Hepatocyte (in vitro differentiated cells): ENCODE measurements around the gene FILIP1.

Experiments used
- EZH2 ChIP-seq: fragments of 200-600 bp; sonication (generic); IDR thresholded peaks from 2 replicates; pipeline ENCODE4 v1.6.1; 2016; ENCODE audit warnings: antibody characterized with exemption, mild to moderate bottlenecking, borderline replicate concordance
- EZH2phosphoT487 ChIP-seq: fragments of 200-600 bp; sonication (generic); IDR thresholded peaks from one replicate; pipeline ENCODE4 v1.6.1; 2018; ENCODE audit warnings: antibody characterized with exemption, mild to moderate bottlenecking, low read depth, moderate library complexity; ENCODE audit not compliant: unreplicated experiment, severe bottlenecking
- TF ChIP-seq, protein P1 (sequence below): fragments of 200-600 bp; sonication (generic); IDR thresholded peaks from 2 replicates; pipeline ENCODE4 v1.5.1; 2016; ENCODE audit warnings: antibody characterized with exemption, mild to moderate bottlenecking; ENCODE audit not compliant: poor library complexity

DNA sequence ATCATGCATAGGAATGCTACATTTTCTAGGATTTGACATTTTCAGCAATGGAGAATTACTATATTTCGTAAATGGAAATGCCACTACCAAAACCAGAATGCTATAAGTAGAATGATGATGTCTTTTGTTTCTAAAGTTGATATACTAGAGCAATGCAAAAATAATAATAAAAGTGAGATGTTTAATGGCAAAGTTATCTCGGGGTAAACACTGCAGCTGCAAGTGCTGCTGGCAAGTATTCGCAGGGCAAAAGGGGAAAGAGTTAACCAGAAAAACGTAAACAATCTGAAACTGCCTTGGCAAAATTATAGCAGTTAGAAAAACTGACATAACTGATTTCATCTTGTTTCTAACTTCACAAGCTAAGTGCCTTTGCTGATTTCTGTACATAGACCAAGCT lies 45.5 kb upstream of the FILIP1 start:
- TF ChIP-seq, protein P1, sequence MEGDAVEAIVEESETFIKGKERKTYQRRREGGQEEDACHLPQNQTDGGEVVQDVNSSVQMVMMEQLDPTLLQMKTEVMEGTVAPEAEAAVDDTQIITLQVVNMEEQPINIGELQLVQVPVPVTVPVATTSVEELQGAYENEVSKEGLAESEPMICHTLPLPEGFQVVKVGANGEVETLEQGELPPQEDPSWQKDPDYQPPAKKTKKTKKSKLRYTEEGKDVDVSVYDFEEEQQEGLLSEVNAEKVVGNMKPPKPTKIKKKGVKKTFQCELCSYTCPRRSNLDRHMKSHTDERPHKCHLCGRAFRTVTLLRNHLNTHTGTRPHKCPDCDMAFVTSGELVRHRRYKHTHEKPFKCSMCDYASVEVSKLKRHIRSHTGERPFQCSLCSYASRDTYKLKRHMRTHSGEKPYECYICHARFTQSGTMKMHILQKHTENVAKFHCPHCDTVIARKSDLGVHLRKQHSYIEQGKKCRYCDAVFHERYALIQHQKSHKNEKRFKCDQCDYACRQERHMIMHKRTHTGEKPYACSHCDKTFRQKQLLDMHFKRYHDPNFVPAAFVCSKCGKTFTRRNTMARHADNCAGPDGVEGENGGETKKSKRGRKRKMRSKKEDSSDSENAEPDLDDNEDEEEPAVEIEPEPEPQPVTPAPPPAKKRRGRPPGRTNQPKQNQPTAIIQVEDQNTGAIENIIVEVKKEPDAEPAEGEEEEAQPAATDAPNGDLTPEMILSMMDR, result no peak
- TF ChIP-seq EZH2 (no peak), EZH2phosphoT487 (no peak)
